ENCODE results near the gene ADAP2.

ADAP2 gene

DNA sequence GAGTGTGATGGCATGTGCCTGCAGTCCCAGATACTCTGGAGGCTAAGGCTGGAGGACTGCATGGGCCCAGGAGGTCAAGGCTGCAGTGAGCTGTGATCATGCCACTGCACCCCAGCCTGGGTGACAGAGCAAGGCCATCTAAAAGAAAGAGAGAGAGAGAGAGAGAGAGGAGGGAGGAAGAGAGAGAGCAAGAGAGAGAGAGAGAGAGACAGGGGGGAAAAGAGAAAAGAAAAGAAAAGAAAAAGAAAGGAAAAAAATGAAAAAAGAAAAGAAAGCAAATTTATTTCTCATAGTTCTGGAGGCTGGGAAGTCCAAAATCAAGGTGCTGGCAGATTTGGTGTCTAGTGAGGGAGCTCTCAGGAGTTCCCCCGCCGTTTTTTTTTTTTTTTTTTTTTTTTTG lies 82.4 kb downstream of the ADAP2 start:
- no peak for DNase-seq (ENCODE audit: low read depth)
- no peak overlapping the region for H3K4me3 ChIP-seq (ENCODE audit: low read depth, low read length)

DNA sequence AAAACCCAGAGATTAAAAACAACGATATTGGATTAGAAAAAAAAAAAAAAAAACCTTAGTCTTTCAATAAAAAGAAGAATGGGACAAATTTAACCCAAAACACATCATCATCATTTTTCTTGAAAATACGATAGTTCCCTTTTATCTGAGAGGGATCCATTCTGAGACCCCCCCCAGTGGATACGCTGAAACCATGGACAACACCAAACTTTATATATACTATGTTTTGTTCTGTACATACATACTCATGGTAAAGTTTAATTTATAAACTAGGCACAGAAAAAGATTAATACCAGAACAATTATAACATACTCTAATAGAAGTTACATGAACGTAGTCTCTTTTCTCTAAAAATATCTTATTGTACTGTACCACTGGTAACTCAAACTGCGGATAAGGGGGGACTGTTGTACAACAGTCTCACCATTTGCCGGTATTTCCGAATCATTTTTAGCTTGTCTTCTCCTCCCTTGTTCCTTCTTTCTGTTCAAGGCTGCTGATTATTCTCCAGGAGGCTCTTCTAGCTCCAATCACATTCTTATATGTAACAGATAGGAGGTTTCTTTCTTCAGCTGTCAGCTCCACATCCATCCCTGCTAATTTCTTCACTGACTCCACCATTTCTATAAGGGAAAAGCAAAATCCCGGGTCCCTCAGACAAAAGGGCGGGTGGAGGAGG lies 86.1 kb downstream of the ADAP2 start:
- DNase-seq (ENCODE audit: low read depth): no peak

DNA sequence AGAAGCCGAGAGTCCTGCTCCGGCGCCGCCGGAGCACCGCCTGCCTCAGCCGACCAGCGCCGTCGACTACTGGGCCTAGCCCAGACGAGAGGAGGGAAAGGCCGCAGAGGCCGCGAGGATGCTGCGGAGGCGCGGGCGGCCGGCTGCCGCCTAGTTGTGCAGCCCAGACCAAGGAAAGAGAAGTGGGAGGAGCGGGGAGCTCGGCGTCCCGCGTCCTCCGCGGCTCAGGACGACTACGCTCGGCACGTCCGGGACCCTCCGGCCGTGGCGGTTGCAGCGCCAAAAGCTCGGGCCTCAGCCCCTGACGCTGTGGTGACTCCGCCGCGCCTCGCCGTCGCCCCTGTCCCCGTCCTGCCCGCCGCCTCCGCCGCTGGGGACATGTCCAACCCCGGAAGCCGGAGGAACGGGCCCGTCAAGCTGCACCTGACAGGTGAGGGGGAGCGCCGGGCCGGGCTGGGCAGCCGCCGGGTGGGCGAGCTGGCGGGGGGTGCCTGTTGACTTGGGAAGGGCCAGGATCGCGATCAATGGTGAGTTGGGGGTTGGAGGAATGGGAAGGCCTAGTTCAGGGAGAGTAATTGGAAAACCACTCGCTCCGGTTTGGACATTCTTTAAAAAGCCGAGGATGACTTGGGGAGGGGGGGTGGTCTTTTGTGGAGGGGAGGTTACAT lies 86.8 kb downstream of the ADAP2 start:
- H3K4me3 ChIP-seq (ENCODE audit: low read depth, low read length): peak overlapping the region; percentile 40
- DNase-seq (ENCODE audit: low read depth): no peak

More for the DNA sequence above, 86.1 kb downstream of the ADAP2 start:
- peak overlapping the region; percentile 40 for H3K4me3 ChIP-seq (ENCODE audit: low read depth, low read length)
